ENCODE results near the gene WFDC1. TPM values are rescaled to one million over a fixed set of nuclear protein-coding genes. Genes with fewer than 3 reads are reported as not detected.
"Not testable (repeated sequence)": the region's sequence is repeated elsewhere in the genome, so short reads cannot be mapped to it uniquely, and the experiment has no call there.

WFDC1 gene
- total and polyA plus RNA-seq, 5 donors, result 0.34 to 1.6 (median 1.1) TPM

DNA sequence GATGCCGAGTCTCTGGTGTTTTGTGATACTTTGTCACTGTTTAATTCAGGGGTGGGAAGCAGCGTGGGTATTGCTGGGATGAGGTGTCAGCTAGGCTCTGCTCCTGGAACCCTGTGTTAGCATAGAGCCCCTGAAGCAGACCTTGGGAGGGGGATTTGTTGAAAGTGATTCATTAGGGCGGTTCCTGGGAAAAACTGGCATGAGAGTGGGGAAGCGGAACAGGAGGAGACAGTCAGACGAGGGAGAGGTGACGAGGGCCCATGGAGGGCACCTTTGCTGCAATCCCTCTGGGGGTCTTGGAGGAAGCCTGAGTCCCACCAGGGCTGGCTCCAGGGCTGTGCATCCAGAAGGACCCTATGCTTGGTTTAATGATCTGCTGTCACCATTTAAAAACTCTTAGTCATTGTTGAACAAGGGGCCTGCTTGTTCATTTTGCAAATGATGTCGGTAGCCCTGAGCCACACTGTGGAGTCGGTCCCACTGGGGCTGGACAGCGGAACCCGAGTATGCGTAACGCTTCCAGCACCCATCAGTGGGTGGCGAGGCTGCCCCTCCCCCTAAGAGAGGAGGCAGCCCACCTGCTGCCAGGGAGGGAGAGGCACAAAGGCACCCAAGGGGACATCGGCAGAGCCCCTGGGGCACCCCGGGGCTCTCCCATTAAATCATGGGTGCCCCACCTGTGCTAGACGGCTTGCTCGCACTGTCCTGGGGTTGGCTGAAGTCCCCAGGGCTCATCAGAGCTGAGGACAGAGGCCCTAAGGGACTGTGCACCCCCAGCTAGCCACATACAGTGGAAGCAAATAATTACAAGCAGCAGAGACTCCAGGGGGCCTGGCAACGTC, 35.4 kb downstream of the WFDC1 start:
- no peak overlapping the region for H3K27ac ChIP-seq (ENCODE audit: low read length)
- H3K4me1 ChIP-seq (ENCODE audit: control insufficient read depth, insufficient read depth, low read length), result no peaks in the 10 kb centered on the region
- no peak overlapping the region for H3K4me3 ChIP-seq (ENCODE audit: low read length)
- intact Hi-C loops (cut with DNase I), result no loop called here
- H3K27me3 ChIP-seq (ENCODE audit: control insufficient read depth, insufficient read depth), result no peaks in the 10 kb centered on the region
- no peaks in the 10 kb centered on the region for H3K9me3 ChIP-seq (ENCODE audit: control insufficient read depth, low read length)
- DNase-seq, result no peak
- peak in 1 of 2 donors; percentile 9 for ATAC-seq
- WGBS, result 75% methylated on average over 18 of the region's 18 CpGs

DNA sequence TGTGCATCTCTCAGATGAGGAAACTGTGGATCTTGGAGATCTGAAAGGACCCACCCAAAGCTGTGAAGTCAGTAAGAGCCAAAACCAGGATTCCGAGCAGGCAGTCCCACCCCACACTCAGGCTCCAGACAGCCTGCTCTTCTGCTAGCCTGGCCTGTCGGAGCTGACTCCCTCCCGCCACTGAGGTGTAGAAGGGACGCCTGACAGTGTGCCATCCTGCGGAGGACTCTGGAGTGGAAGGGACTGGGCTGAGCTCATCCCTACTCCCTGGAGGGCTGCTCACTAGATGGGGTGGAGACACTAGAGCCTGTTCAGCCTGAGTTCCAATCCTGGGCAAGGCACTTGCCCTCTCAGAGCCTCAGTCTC, 36.0 kb downstream of the WFDC1 start:
- Histone ChIP-seq H3K27me3 (ENCODE audit: control insufficient read depth, insufficient read depth) (no peaks in the 10 kb centered on the region), H3K27ac (ENCODE audit: low read length) (no peak overlapping the region), H3K9me3 (ENCODE audit: control insufficient read depth, low read length) (no peaks in the 10 kb centered on the region), H3K4me3 (ENCODE audit: low read length) (no peak overlapping the region), H3K4me1 (ENCODE audit: control insufficient read depth, insufficient read depth, low read length) (no peaks in the 10 kb centered on the region)
- intact Hi-C loops (cut with DNase I), result no loop called here
- 88% methylated on average over 5 of the region's 5 CpGs for whole genome bisulfite sequencing
- ATAC-seq (peak in 1 of 2 donors; percentile 17), DNase-seq (no peak)

GRCh38 chr16:84331998-84332780, 37.5 kb downstream of the WFDC1 start:
- no peaks in the 10 kb centered on the region for H3K27me3 ChIP-seq (ENCODE audit: control insufficient read depth, insufficient read depth)

DNA sequence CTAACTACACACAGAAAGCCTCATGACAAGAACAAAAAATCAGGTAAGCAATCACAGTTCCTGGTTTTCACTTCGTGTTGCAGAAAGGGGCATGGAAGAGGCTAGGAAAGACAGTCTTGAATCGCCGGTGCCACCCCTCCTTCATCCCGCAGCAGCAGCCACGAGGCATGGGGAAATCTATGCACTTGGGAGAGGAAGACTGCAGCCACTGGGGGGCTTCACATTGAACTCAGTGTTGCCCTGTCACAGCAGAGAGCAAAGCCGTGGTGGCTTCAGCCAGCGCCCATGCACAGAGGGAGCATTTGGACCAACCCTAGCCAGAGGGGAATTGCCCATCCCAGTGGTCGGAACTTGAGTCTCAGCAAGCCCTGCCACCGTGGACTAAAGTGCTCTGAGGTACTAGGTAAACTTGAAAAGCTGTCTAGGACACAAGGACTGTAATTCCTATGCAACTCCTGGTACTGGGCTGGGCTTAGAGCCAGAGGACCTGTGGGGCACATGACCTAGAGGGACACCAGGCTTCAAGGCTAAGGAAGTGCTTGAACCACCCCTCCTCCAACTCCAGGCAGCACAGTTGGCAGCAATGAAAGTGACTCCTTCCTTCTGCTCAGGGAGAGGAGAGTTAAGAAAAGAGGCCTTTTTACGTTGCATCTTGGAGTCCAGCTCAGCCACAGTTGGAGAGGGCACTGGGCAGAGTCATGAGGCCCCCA, 38.5 kb downstream of the WFDC1 start:
- intact Hi-C loops (cut with DNase I), result no loop called here
- ATAC-seq, result no peak
- no peaks in the 10 kb centered on the region for H3K4me1 ChIP-seq (ENCODE audit: control insufficient read depth, insufficient read depth, low read length)
- whole genome bisulfite sequencing, result 51% methylated on average over 10 of the region's 10 CpGs
- no peak overlapping the region for H3K4me3 ChIP-seq (ENCODE audit: low read length)
- H3K9me3 ChIP-seq (ENCODE audit: control insufficient read depth, low read length), result no peaks in the 10 kb centered on the region
- H3K27me3 ChIP-seq (ENCODE audit: control insufficient read depth, insufficient read depth), result no peaks in the 10 kb centered on the region
- no peak overlapping the region for H3K27ac ChIP-seq (ENCODE audit: low read length)
- DNase-seq, result no peak

More at GRCh38 chr16:84331998-84332780, 37.5 kb downstream of the WFDC1 start:
- Histone ChIP-seq H3K4me3 (ENCODE audit: low read length) (no peak overlapping the region), H3K9me3 (ENCODE audit: control insufficient read depth, low read length) (no peaks in the 10 kb centered on the region), H3K4me1 (ENCODE audit: control insufficient read depth, insufficient read depth, low read length) (no peaks in the 10 kb centered on the region), H3K27ac (ENCODE audit: low read length) (no peak overlapping the region)
- ATAC-seq (no peak), DNase-seq (no peak)
- intact Hi-C loops (cut with DNase I), result no loop called here
- WGBS, result 79% methylated on average over 17 of the region's 17 CpGs

- ATAC-seq (no peak), DNase-seq (no peak)
- Histone ChIP-seq H3K4me3 (ENCODE audit: low read length) (no peak overlapping the region), H3K4me1 (ENCODE audit: control insufficient read depth, insufficient read depth, low read length) (no peaks in the 10 kb centered on the region), H3K27ac (ENCODE audit: low read length) (no peak overlapping the region), H3K9me3 (ENCODE audit: control insufficient read depth, low read length) (no peaks in the 10 kb centered on the region), H3K27me3 (ENCODE audit: control insufficient read depth, insufficient read depth) (no peaks in the 10 kb centered on the region)
- intact Hi-C loops (cut with DNase I), result no loop called here
- WGBS, result 91% methylated on average over 3 of the region's 3 CpGs
These were observed 39.4 kb downstream of the WFDC1 start for GRCh38 chr16:84334058-84334457.

DNA sequence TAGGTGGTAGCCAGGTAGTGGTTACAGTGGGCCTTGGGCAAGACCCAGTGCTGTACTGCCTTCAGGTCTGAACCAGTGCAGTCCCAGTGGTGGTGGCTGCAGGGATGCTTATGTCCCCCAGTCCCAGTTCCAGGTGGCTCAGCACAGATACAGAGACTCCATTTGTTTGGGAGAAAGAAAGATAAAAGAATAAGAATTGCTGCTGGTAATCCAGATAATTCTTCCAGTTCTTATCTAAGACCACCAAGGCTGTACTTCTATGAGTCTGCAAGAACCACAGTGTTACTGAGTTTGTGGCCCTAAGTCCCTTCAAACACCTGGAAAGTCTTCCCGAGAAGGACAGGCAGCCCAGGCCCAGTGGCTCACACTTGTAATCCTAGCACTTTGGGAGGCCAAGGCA, 39.8 kb downstream of the WFDC1 start:
- Histone ChIP-seq H3K27ac (ENCODE audit: low read length) (no peak overlapping the region), H3K27me3 (ENCODE audit: control insufficient read depth, insufficient read depth) (no peaks in the 10 kb centered on the region), H3K4me1 (ENCODE audit: control insufficient read depth, insufficient read depth, low read length) (no peaks in the 10 kb centered on the region), H3K9me3 (ENCODE audit: control insufficient read depth, low read length) (no peaks in the 10 kb centered on the region), H3K4me3 (ENCODE audit: low read length) (no peak overlapping the region)
- ATAC-seq, result no peak
- intact Hi-C loops (cut with DNase I), result no loop called here
- no peak for DNase-seq
- WGBS, result 83% methylated on average over 1 of the region's 1 CpG

DNA sequence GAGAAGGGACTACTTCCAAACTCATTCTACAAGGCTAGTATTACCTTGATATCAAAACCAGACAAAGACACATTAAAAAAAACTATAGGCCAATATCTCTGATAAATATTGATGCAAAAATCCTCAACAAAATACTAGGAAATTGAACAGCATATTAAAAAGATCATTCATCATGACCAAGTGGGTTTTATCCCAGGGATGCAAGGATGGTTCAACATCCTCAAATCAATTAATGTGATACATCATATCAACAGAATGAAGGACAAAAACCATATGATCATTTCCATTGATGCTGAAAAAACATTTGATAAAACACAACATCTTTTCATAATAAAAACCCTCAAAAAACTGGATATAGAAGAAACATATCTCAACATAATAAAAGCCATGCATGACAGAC, 42.6 kb downstream of the WFDC1 start:
- H3K4me1 ChIP-seq (ENCODE audit: control insufficient read depth, insufficient read depth, low read length); H3K27me3 ChIP-seq (ENCODE audit: control insufficient read depth, insufficient read depth); intact Hi-C loops (cut with DNase I); H3K27ac ChIP-seq (ENCODE audit: low read length); H3K4me3 ChIP-seq (ENCODE audit: low read length); DNase-seq; H3K9me3 ChIP-seq (ENCODE audit: control insufficient read depth, low read length); ATAC-seq: not testable (repeated sequence)

DNA sequence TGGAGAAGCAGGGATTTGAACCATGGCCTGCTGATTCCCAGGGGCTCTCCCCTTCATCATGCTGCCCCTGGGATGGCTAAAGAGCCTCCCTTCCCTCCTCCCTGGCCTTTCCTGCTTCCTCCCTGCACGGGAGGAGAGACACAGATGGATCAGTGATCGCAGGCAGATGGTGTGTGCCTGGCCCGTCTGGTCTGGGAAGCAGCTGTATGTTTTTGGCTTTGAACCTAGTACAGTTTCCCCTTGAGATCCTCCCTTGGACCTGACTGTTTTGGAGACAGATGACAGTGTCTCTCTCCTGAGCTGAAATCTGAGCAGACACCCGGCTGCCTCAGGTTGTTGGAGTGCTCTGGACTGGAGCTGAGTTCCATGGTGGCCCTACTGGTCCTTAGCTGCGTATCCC, 44.6 kb downstream of the WFDC1 start:
- no peak for DNase-seq
- Histone ChIP-seq H3K4me3 (ENCODE audit: low read length) (no peak overlapping the region), H3K4me1 (ENCODE audit: control insufficient read depth, insufficient read depth, low read length) (no peaks in the 10 kb centered on the region), H3K27me3 (ENCODE audit: control insufficient read depth, insufficient read depth) (no peaks in the 10 kb centered on the region), H3K9me3 (ENCODE audit: control insufficient read depth, low read length) (no peaks in the 10 kb centered on the region), H3K27ac (ENCODE audit: low read length) (no peak overlapping the region)
- ATAC-seq, result no peak
- WGBS, result 31% methylated on average over 5 of the region's 5 CpGs
- intact Hi-C loops (cut with DNase I), result no loop called here

- Histone ChIP-seq H3K27ac (ENCODE audit: low read length) (no peak overlapping the region), H3K4me3 (ENCODE audit: low read length) (no peak overlapping the region), H3K27me3 (ENCODE audit: control insufficient read depth, insufficient read depth) (no peaks in the 10 kb centered on the region), H3K9me3 (ENCODE audit: control insufficient read depth, low read length) (no peaks in the 10 kb centered on the region), H3K4me1 (ENCODE audit: control insufficient read depth, insufficient read depth, low read length) (no peaks in the 10 kb centered on the region)
- no peak for ATAC-seq
- intact Hi-C loops (cut with DNase I), result no loop called here
- 64% methylated on average over 9 of the region's 9 CpGs for WGBS
- DNase-seq, result no peak
These were observed 45.1 kb downstream of the WFDC1 start for GRCh38 chr16:84339766-84340165.

DNA sequence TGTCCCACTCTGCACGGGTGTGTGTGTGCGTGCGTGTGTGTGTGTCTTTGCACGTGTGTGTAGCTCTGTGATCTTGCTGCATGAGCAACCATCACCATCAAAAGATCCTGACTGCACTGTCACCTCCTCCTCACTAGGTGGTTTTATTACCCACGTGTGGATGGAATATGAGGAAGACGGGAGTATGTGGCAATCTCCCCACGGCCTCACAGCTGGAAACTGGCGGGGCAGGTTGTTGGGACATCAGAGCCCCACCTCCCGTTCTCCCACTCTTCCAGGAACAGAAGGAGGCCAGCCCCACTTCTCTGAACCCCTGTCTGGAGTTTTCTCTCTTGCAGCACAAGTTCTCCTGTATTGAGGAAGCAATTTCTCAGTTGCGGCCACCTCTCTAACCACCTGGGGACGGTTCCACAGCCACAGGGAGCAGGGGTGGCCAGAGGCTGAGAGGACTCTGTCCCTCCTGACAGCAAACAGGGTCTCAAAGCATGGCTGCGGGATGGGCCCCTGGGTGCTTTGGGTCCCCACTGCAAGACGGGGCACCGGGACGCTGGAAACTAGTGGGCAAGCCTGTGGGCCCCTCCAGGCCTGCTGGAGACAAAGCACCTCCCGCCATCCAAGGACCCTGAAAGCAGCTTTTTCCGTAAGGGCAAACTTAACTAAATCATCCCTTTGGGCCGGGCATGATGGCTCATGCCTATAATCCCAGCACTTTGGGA, 45.8 kb downstream of the WFDC1 start:
- Histone ChIP-seq H3K9me3 (ENCODE audit: control insufficient read depth, low read length) (no peaks in the 10 kb centered on the region), H3K4me1 (ENCODE audit: control insufficient read depth, insufficient read depth, low read length) (no peaks in the 10 kb centered on the region), H3K4me3 (ENCODE audit: low read length) (no peak overlapping the region), H3K27me3 (ENCODE audit: control insufficient read depth, insufficient read depth) (no peaks in the 10 kb centered on the region), H3K27ac (ENCODE audit: low read length) (no peak overlapping the region)
- 68% methylated on average over 18 of the region's 18 CpGs for WGBS
- intact Hi-C loops (cut with DNase I), result no loop called here
- DNase-seq (no peak), ATAC-seq (no peak)
